ENCODE data around the gene ITPR2. TPM values are rescaled to one million over a fixed set of nuclear protein-coding genes. Genes with fewer than 3 reads are reported as not detected.
A peak's percentile ranks its signal among the peaks of the same experiment; 100 is the strongest.

The ITPR2 gene
- total RNA-seq, 6 experiments from 2014 or later, result 6.9 to 8.4 (median 7.6) TPM

DNA sequence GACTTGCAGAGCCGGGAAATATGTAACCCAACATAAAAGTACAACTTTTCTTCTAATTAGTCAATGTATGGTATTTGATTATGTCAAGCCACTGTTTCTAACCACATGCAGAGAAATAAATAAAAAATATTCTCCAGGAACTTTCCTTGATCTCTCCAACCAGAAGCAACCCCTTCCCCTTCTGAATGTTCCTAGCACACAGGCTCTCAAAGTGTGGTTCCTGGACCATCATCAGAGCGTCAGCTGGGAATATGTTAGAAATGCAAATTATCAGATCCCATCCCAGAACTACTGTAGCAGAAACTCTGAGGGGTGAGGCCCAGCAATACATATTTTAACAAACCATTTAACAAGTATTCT lies 21.0 kb upstream of the ITPR2 start:
- Mint-ChIP-seq H3K36me3 (ENCODE audit: low read depth) (no peaks in the 10 kb centered on the region), H3K4me3 (no peak overlapping the region), H3K9me3 (no peaks in the 10 kb centered on the region), H3K4me1 (ENCODE audit: low read depth) (peaks cover 4% of the 10 kb centered on the region; the same call in 1 of the 2 replicates), H3K27me3 (ENCODE audit: insufficient read depth) (0 out of 2 replicates have a peak, but pooled peaks cover 2% of the 10 kb centered on the region), H3K27ac (no peak overlapping the region)
- DNase-seq, result no peak
- TF ChIP-seq, protein P1, sequence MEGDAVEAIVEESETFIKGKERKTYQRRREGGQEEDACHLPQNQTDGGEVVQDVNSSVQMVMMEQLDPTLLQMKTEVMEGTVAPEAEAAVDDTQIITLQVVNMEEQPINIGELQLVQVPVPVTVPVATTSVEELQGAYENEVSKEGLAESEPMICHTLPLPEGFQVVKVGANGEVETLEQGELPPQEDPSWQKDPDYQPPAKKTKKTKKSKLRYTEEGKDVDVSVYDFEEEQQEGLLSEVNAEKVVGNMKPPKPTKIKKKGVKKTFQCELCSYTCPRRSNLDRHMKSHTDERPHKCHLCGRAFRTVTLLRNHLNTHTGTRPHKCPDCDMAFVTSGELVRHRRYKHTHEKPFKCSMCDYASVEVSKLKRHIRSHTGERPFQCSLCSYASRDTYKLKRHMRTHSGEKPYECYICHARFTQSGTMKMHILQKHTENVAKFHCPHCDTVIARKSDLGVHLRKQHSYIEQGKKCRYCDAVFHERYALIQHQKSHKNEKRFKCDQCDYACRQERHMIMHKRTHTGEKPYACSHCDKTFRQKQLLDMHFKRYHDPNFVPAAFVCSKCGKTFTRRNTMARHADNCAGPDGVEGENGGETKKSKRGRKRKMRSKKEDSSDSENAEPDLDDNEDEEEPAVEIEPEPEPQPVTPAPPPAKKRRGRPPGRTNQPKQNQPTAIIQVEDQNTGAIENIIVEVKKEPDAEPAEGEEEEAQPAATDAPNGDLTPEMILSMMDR (IDR thresholded peaks at IDR 0.05), result peak; percentile 54

DNA sequence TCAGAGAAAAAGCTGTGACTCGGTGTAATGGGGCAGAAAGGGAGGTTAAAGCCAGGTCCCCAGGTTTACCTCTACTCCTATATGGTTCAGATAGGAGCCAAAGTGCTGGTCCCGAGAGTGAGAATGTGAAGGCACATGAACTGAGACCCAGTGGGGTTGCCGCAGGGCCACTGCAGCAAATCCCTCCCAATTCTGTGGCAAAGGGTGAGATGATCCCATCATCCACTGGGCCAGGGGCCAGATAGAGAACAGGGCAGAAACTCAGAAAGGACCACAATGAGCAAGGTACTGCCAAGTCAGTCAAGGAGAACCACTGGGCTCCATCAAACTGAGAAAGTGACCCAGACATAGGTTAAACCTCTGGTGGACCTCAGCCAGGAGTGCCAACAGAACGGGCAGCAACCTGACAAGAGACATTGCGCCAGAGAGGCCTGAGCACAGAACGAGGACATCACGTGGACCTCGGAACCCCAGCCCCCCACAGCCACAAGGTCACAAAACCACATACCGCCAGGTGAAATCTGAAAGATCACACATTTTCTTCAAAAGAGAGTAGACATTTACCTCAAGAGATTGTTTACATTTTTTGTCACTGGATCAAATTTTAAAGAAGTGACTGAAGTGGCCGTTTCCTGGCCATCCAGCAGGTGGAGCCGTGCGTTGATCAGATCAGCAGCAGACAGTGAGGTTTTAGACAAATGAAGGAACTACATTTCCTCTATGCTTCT lies 20.5 kb upstream of the ITPR2 start:
- peaks cover 4% of the 10 kb centered on the region; the same call in 1 of the 2 replicates for H3K4me1 Mint-ChIP-seq (ENCODE audit: low read depth)
- H3K4me3 Mint-ChIP-seq, result no peak overlapping the region
- TF ChIP-seq, protein P1 (IDR thresholded peaks at IDR 0.05), result peak; percentile 89
- no peak overlapping the region for H3K27ac Mint-ChIP-seq
- H3K27me3 Mint-ChIP-seq (ENCODE audit: insufficient read depth), result 0 out of 2 replicates have a peak, but pooled peaks cover 2% of the 10 kb centered on the region
- DNase-seq, result peak; percentile 50
- H3K9me3 Mint-ChIP-seq, result no peaks in the 10 kb centered on the region
- no peaks in the 10 kb centered on the region for H3K36me3 Mint-ChIP-seq (ENCODE audit: low read depth)

DNA sequence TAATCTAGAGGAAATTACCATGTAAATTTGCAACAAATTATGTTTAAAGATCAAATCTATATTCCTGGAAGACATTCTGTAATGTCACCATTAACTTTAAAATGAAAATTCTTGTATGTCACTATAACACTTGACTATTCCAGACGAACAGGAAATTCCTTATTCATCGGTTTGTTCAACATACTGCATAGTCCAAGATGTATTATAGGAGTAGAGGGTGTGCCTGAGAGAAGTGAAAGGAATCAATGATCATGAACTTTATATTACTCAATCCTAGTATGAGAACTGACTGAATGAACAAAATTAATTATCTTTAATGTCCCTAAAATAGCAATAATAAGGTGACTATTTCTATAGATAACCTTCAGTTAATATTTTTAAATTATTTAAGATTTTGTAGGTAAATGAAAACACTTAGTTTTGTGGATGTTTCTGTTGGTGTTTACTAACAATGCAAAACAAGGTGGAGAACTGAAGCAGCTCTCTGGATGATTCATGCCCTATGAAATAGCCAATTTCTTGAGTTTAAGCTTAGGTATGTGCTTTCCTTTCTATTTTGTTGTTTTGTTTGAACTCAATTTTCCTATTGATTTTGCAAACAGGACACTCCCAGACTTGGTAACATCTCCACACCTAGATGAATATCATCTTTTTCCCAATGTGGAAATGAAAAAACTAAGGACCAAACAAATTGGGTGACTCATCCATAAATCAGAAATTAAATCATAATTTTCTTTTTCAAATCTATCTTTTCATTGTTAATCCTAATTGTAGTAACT lies 18.2 kb upstream of the ITPR2 start:
- H3K9me3 Mint-ChIP-seq, result no peaks in the 10 kb centered on the region
- DNase-seq, result no peak
- TF ChIP-seq, protein P1 (IDR thresholded peaks at IDR 0.05), result no peak
- no peak overlapping the region for H3K4me3 Mint-ChIP-seq
- peaks cover 14% of the 10 kb centered on the region for H3K4me1 Mint-ChIP-seq (ENCODE audit: low read depth)
- no peak overlapping the region for H3K27ac Mint-ChIP-seq
- H3K27me3 Mint-ChIP-seq (ENCODE audit: insufficient read depth), result peaks cover 5% of the 10 kb centered on the region; the same call in 1 of the 2 replicates
- H3K36me3 Mint-ChIP-seq (ENCODE audit: low read depth), result no peaks in the 10 kb centered on the region

DNA sequence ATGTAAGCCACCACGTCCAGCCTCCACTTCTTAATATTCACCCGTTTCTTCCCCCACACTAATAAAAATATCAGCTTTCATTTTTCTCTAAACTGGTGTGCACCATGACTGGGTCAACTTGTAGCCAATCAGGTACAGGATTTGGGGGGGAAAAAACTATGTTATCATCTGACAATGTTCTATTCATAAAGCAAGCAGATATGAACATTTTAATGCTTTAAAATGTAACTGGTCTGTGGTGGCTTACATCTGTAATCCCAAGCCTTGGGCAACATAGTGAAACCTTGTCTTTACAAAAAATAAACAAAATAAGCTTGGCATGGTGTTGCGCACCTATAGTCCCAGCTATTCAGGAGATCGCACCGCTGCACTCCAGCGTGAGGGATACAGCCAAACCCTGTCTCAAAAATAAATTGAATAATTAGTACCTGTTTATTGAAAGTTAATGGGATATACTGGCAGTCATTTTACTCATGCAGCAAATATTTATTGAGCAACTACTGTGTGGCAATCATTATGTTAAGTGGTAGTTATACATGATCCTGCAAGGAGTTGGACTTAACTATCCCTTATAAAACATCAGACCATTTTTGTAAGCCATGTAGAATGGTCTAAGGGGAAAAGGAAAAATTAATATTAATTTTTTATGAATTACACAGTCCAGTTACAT lies 15.3 kb upstream of the ITPR2 start:
- Mint-ChIP-seq H3K27me3 (ENCODE audit: insufficient read depth) (peaks cover 5% of the 10 kb centered on the region; the same call in 1 of the 2 replicates), H3K27ac (no peak overlapping the region), H3K4me3 (no peak overlapping the region), H3K4me1 (ENCODE audit: low read depth) (peaks cover 26% of the 10 kb centered on the region), H3K36me3 (ENCODE audit: low read depth) (no peaks in the 10 kb centered on the region), H3K9me3 (no peaks in the 10 kb centered on the region)
- no peak for DNase-seq
- TF ChIP-seq, protein P1 (IDR thresholded peaks at IDR 0.05), result no peak

DNA sequence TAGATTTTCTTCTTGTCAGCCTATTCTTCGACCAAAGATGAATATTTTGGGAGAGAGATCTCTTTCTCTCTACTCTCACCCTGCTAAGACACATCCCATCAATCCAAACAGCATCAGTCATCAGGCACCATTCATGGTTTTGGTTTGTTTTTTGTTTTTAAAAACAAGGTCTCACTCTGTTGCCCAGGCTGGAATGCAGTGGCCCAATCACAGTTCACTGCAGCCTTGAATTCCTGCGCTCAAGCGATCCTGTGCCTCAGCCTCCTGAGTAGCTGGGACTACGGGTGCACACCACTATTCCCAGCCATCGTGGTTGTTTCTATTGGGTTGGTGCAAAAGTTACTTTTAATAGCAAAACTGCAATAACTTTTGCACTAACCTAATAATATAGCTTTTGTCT lies 14.4 kb upstream of the ITPR2 start:
- no peaks in the 10 kb centered on the region for H3K36me3 Mint-ChIP-seq (ENCODE audit: low read depth)
- peaks cover 26% of the 10 kb centered on the region for H3K4me1 Mint-ChIP-seq (ENCODE audit: low read depth)
- TF ChIP-seq, protein P1 (IDR thresholded peaks at IDR 0.05), result no peak
- no peaks in the 10 kb centered on the region for H3K9me3 Mint-ChIP-seq
- no peak overlapping the region for H3K27ac Mint-ChIP-seq
- DNase-seq, result no peak
- no peak overlapping the region for H3K4me3 Mint-ChIP-seq
- H3K27me3 Mint-ChIP-seq (ENCODE audit: insufficient read depth), result peaks cover 5% of the 10 kb centered on the region; the same call in 1 of the 2 replicates

Measured in HFFc6 (cell line).